Inferior parietal cortex (tissue), 1 donor: ENCODE measurements around the gene KLHL8.
"Not testable (repeated sequence)": the region's sequence is repeated elsewhere in the genome, so short reads cannot be mapped to it uniquely, and the experiment has no call there.

Source experiments
- DNase-seq: peaks from one replicate; pipeline ENCODE4 v3.0.0-alpha.2; 2016; ENCODE audit errors: extremely low spot score

Gene KLHL8

GRCh38 chr4:87179751-87180150 is 40.7 kb downstream of the KLHL8 start:
- no peak for DNase-seq

DNA sequence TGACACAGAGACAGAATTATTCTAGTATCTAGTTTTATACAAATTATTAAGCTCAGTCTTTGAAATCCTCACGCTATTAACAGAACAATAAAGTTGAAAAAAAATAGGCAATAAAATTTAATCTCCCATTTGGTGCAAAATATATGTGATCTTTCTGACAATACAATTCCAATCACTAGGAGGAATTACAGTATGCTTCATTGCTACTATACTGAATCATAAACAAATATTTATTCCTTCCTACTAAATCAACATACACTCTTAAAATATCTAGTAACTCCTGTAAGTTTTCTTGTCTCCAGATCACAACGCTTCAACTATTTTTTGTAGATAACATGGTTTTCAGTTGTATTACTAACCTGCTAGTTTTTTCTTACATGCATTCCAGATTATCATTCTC is 45.7 kb downstream of the KLHL8 start:
- DNase-seq, result no peak

DNA sequence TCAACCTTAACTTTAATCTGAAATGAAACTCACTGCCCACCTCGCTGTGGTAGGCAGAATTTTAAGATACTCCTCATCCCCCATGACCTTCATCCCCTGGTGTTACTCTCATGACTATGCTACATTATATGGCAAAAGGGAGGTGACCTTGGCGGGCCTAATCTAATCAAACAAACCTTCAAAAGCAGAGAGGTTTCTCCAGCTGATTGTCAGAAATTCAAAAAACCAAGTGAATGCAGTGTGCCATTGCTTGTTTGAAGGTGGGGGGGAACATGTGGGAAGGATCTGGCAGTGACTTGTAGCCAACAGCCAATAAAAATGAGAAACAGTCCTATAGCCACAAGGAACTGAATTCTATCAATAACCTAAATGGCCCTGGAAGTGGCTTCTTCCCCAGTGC is 48.5 kb downstream of the KLHL8 start:
- DNase-seq, result no peak

DNA sequence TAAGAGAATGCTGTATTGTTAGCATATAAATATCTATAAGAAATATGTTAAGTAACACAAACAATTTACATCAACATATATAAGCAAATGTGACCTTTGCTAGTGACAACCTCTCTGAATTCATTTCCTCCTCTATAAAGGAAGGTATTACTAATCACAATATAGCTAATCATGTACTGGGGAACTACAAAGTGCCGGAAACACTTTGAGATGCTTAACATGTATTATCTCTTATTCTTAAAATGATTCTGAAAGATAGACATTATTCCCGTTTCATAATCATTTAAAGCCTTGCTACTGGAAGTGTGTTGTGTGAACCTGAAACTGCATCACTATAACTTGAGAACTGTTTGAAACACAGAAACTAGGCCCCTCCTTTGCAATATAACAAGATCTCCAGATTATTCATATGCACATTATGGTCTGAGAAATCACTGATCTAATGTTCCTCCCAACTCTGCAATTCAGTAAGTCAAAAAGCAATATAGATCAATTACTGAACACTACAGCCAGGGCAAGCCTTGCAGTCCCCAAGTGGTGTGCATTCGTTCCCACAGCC is 54.0 kb downstream of the KLHL8 start:
- DNase-seq, result no peak

- no peak for DNase-seq
Measured at GRCh38 chr4:87165892-87166291, 54.5 kb downstream of the KLHL8 start.

DNA sequence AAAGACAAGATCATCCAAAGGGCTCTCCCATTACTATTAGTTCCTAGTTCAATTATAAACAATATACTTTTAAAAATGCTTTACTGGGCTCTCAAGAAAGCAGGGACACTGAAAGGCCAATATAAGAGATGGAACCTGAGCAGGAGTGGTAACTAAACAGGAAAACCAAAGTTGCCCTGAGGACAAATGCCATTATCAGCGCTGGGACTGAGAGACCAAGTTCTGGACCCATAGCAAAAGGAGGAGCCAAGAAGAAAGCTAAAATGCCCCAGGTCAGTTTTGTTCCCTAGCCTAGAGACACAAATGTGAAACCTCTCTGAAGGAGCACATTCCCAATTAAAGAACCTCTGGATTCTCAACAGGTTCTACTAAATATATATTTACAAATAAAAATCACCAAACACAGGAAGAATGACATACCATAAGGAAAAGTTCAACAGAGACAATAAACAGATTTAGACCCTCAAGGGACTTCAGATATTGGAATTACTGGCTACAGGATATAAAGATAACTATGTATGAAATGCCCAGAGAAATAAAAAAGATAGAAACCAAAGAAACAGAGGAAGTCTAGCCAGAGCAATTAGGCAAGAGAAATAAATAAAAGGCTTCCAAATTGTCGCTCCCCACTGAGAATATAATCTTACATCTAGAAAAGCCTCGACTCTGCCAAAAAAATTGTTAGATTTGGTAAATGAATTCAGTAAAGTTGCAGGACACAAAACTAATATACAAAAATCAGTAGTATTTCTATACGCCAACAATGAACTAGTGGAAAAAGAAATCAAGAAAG is 67.1 kb downstream of the KLHL8 start:
- no peak for DNase-seq

GRCh38 chr4:87152310-87153041 is 67.9 kb downstream of the KLHL8 start:
- DNase-seq, result no peak

DNA sequence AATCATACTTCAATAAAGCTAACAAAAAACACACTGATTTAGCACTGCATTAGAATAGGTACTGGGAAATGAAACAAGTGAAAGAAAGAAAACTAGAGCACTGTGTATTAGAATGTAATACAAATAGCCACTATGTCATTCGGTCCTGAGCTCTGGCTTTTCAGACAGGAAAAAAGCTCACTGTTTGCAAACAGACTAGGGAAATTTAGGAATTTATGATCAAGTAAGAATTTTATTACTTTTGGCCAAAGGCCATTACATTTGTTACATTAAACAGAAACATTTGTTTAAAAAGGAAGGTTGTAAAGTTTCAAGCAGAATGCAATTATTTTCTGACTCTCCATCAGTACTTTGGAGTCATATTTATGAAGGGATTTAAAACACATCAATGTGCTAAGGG is 68.7 kb downstream of the KLHL8 start:
- no peak for DNase-seq

GRCh38 chr4:87150498-87151261 is 69.7 kb downstream of the KLHL8 start:
- DNase-seq, result peak; percentile 98

DNA sequence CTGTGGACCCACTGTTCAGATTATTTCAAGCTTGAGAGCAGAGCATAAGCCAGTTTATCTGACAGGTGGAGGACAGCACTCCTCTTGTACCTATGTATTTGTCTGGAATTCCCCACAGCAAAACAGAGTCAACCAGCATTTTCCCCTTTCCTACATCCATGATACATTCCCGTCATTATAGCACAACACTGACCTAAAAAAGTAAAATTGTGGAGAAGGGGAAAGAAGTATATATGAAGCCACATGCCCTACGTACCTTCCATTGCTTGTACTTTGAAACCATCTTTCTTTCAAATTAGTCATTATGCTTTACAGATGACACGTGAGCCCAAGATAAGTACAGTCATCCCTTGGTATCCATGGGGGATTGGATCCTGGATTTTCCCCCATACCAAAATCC is 73.3 kb downstream of the KLHL8 start:
- no peak for DNase-seq

DNA sequence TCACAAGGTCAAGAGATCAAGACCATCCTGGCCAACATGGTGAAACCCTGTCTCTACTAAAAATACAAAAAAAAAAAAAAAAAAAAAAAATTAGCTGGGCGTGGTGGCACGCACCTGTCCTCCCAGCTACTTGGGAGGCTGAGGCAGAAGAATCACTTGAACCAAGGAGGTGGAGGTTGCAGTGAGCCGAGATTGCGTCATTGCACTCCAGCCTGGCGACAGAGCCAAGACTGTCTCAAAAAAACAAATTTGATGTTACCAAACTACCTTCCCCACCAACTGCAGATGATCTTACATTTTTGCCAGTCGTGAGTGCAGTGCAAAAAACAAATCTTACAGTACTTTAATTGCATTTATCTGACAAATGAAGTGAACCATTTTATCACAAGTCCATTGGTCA is 74.5 kb downstream of the KLHL8 start:
- not testable (repeated sequence) for DNase-seq

- no peak for DNase-seq
Measured at GRCh38 chr4:87144356-87144755, 76.1 kb downstream of the KLHL8 start.

- no peak for DNase-seq
Measured at GRCh38 chr4:87141428-87141827, 79.0 kb downstream of the KLHL8 start.

- no peak for DNase-seq
Measured at GRCh38 chr4:87134122-87134521, 86.3 kb downstream of the KLHL8 start.

DNA sequence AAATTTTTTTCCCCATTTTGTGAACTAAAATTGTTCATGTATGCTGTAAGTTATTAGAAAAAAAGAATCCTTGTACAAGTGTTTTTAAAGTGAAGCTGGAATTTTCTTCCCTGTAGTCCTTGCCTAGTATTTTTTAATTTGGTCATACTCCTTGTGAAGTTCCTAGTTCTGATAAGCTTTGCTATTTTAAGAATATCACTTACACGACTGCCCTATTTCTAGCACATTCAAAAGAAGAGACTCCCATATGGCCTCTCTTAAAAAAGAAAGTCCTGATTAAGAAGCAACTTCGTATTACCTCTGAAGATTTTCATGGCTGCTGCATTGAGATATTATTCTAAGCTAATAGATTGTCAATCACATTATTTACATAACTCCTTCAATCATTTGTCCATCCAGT is 87.2 kb downstream of the KLHL8 start:
- DNase-seq, result no peak

DNA sequence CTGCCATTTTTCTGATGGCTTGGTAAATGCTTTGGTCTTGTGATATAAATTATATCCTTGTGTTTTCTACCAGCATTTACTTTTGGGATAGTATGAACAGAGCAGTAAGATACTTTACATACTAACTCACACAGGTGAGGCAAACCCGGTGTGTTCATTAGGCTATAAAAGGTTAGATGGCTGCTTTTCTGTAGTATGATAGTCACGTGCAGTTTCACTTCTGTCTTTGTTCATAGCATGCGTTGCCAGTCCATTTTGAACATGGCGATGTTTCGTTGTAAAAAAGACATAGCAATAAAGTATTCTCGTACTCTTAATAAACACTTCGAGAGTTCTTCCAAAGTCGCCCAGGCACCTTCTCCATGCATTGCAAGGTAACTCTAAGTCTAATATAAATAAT is 88.4 kb downstream of the KLHL8 start:
- DNase-seq, result no peak

DNA sequence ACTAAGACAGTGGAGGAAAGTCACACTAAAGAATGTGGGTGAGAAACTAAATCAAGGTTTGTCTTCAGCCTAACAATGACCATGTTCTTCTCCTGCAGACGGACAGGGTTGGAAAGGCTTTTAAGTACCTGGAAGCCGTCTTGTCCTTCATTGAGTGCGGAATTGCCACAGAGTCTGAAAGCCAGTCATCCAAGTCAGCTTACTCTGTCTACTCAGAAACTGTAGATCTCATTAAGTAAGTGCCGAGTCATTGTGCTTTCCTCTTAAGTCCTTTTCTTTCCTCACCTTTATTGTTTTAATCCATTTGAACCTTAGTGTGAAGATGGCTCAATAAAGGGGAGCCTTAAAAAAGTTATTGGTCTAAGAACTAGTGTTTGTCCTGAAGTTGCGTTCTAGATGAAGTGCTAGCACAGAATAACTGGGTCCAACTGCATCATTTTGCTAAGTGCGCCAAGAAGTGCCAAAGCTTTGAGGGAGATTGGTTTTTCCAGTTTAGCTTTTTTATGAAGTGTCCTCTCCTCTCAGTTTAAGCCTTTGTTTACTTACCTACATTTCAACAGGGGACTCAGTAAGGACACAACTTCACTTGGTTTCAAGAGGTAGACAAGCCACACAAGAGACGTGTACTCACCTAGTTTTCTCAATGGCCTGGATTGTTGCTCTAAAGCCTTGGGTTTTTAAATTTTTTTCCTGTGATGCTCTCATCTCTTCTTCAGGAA is 89.3 kb downstream of the KLHL8 start:
- DNase-seq, result no peak

DNA sequence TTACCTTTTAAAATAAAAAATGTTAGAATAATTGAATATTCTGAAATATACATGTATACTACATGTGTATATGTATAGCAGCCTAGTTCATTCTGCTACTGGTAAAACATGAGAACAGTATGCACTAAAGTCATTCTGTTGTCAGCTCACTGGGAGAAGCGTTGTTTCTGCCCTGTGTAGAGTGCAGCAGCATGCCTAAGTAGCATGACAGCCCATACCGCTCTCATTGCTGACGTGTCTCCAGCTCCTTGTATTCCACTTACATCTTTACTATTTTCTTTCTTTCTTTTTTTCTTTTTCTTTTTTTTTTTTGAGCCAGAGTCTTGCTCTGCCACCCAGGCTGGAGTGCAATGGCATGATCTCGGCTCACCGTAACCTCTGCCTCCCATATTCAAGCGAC is 90.7 kb downstream of the KLHL8 start:
- DNase-seq, result no peak

- DNase-seq, result no peak
Measured at GRCh38 chr4:87128006-87128705, 92.3 kb downstream of the KLHL8 start.

GRCh38 chr4:87126056-87126455 is 94.4 kb downstream of the KLHL8 start:
- no peak for DNase-seq

- no peak for DNase-seq
Measured at GRCh38 chr4:87122252-87122651, 98.2 kb downstream of the KLHL8 start.
